ENCODE measurements around the gene UBL3.

UBL3 gene

DNA sequence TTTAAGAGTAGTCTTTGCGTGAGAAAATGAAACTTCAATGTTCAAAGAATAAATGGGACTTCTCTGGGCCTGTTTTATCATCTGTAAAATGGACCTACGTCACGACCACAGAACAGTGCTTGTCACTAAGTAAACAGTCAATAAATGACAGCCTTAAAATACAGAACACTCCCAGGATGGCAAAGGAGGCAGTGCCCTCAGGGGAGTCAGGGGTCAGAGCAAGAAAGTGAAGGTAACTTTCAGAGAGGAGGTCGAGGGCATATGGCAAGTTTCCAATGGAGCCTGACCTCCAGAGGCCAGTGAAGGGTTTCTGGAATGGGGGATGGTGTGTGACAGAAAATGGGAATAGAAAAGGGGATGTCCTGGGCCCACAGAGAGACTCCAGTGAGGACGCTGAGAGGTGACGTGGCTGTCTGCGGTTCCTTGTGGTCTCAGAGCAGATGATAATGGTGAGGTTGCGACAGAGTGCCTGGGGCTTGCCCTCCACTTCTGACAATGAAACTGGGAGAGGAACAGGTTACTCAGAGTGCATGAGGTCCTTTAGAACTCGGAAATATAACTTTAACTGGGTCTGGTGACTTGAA is 91.8 kb downstream of the UBL3 start:
- Histone ChIP-seq H3K18ac (ENCODE audit: low read length) (no peak overlapping the region), H2BK5ac (ENCODE audit: low read depth, low read length, poor library complexity) (no peak overlapping the region), H3K36me3 (ENCODE audit: control insufficient read depth in 1 of 2, insufficient read depth in 2 of 2, low read length in 2 of 2) (peaks cover 3 to 4% of the 10 kb centered on the region in 2 experiments), H3K27me3 (ENCODE audit: insufficient read depth, low read length) (no peaks in the 10 kb centered on the region), H3K27ac (ENCODE audit: low read depth, low read length) (no peak overlapping the region), H3K9me3 (ENCODE audit: insufficient read depth, low read depth, low read length) (no peaks in the 10 kb centered on the region), H2AK5ac (ENCODE audit: low read length) (no peak overlapping the region), H3K14ac (ENCODE audit: low read length) (no peak overlapping the region), H2AFZ (ENCODE audit: insufficient read depth, low read length, poor library complexity) (no peak overlapping the region), H3K4ac (ENCODE audit: low read depth, low read length) (no peak overlapping the region), H4K91ac (ENCODE audit: low read depth, low read length) (no peak overlapping the region), H3K9ac (ENCODE audit: low read length) (no peak overlapping the region), H2BK120ac (ENCODE audit: insufficient read depth, low read length, poor library complexity) (no peak overlapping the region), H4K8ac (ENCODE audit: low read depth, low read length) (no peak overlapping the region), H3K4me3 (ENCODE audit: low read depth, low read length) (no peak overlapping the region), H4K12ac (ENCODE audit: low read depth, low read length) (no peak overlapping the region), H3K4me2 (ENCODE audit: low read length) (peak overlapping the region; percentile 4), H3K79me1 (ENCODE audit: low read length) (peaks cover 2% of the 10 kb centered on the region), H3K4me1 (ENCODE audit: control insufficient read depth in 1 of 2, insufficient read depth in 2 of 2, low read length in 2 of 2) (peaks cover 3 to 6% of the 10 kb centered on the region in 2 experiments), H3K79me2 (ENCODE audit: control insufficient read depth, insufficient read depth, low read length, poor library complexity) (no peaks in the 10 kb centered on the region), H3K23ac (ENCODE audit: low read length) (no peak overlapping the region), H2BK12ac (ENCODE audit: low read length) (no peak overlapping the region)
- DNase-seq = peak; percentile 95 to 96
- WGBS (ENCODE audit: extremely low coverage, insufficient coverage, insufficient read length) = no CpG with 5 or more reads among the region's 9 CpGs

DNA sequence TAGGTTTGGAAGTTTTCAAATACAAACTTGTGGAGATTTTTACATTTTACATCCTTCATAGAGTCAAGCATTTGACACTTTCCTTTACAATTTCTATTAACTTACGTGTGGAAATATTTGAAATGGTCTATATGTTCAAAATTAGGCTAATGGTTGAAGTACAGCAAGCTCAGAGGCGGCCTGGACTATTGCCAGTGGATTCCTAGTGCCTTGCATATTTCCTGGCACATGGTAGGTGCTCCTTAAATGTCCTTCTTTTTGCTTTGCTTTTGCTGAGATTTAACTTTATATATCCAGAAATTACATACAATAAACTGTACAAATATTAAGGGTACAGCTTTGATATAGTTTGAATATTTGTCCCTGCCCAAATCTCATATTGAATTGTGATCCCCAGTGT is 93.9 kb downstream of the UBL3 start:
- no peak overlapping the region for H2BK5ac ChIP-seq (ENCODE audit: low read depth, low read length, poor library complexity)
- H3K9me3 ChIP-seq (ENCODE audit: insufficient read depth, low read depth, low read length) = no peaks in the 10 kb centered on the region
- H4K8ac ChIP-seq (ENCODE audit: low read depth, low read length) = no peak overlapping the region

GRCh38 chr13:29754473-29754806 is 96.0 kb downstream of the UBL3 start:
- Histone ChIP-seq H3K79me1 (ENCODE audit: low read length) (peaks cover 7% of the 10 kb centered on the region), H2BK120ac (ENCODE audit: insufficient read depth, low read length, poor library complexity) (peak overlapping the region; percentile 86), H3K4ac (ENCODE audit: low read depth, low read length) (no peak overlapping the region), H4K12ac (ENCODE audit: low read depth, low read length) (no peak overlapping the region), H3K23ac (ENCODE audit: low read length) (no peak overlapping the region), H3K18ac (ENCODE audit: low read length) (peak overlapping the region; percentile 82), H3K79me2 (ENCODE audit: control insufficient read depth, insufficient read depth, low read length, poor library complexity) (no peaks in the 10 kb centered on the region), H3K14ac (ENCODE audit: low read length) (no peak overlapping the region), H2AK5ac (ENCODE audit: low read length) (peak overlapping the region; percentile 86), H2BK5ac (ENCODE audit: low read depth, low read length, poor library complexity) (peak overlapping the region; percentile 76), H3K9me3 (ENCODE audit: insufficient read depth, low read depth, low read length) (no peaks in the 10 kb centered on the region), H4K91ac (ENCODE audit: low read depth, low read length) (peak overlapping the region; percentile 85), H4K8ac (ENCODE audit: low read depth, low read length) (peak overlapping the region; percentile 60), H3K4me1 (ENCODE audit: control insufficient read depth in 1 of 2, insufficient read depth in 2 of 2, low read length in 2 of 2) (peaks cover 3 to 12% of the 10 kb centered on the region in 2 experiments), H3K4me2 (ENCODE audit: low read length) (no peak overlapping the region), H3K36me3 (ENCODE audit: control insufficient read depth in 1 of 2, insufficient read depth in 2 of 2, low read length in 2 of 2) (no peaks in the 10 kb centered on the region), H3K27me3 (ENCODE audit: insufficient read depth, low read length) (no peaks in the 10 kb centered on the region), H2BK12ac (ENCODE audit: low read length) (peak overlapping the region; percentile 96), H3K4me3 (ENCODE audit: low read depth, low read length) (no peak overlapping the region), H2AFZ (ENCODE audit: insufficient read depth, low read length, poor library complexity) (no peak overlapping the region), H3K9ac (ENCODE audit: low read length) (no peak overlapping the region), H3K27ac (ENCODE audit: low read depth, low read length) (no peak overlapping the region)
- no CpG with 5 or more reads among the region's 4 CpGs for WGBS (ENCODE audit: extremely low coverage, insufficient coverage, insufficient read length)
- DNase-seq = peak; percentile 56 to 76

More for the DNA sequence above, 93.9 kb downstream of the UBL3 start:
- H3K4me2 ChIP-seq (ENCODE audit: low read length) = no peak overlapping the region
- H3K79me1 ChIP-seq (ENCODE audit: low read length) = peaks cover 2% of the 10 kb centered on the region
- no peak overlapping the region for H2AFZ ChIP-seq (ENCODE audit: insufficient read depth, low read length, poor library complexity)
- H2BK120ac ChIP-seq (ENCODE audit: insufficient read depth, low read length, poor library complexity) = no peak overlapping the region
- H3K9ac ChIP-seq (ENCODE audit: low read length) = no peak overlapping the region
- H3K4ac ChIP-seq (ENCODE audit: low read depth, low read length) = no peak overlapping the region
- no peak overlapping the region for H4K12ac ChIP-seq (ENCODE audit: low read depth, low read length)
- peaks cover 3 to 6% of the 10 kb centered on the region in 2 experiments for H3K4me1 ChIP-seq (ENCODE audit: control insufficient read depth in 1 of 2, insufficient read depth in 2 of 2, low read length in 2 of 2)
- H3K27me3 ChIP-seq (ENCODE audit: insufficient read depth, low read length) = no peaks in the 10 kb centered on the region
- no peak overlapping the region for H4K91ac ChIP-seq (ENCODE audit: low read depth, low read length)
- H3K23ac ChIP-seq (ENCODE audit: low read length) = no peak overlapping the region
- no peak for DNase-seq
- H2BK12ac ChIP-seq (ENCODE audit: low read length) = no peak overlapping the region
- no peak overlapping the region for H3K14ac ChIP-seq (ENCODE audit: low read length)
- no peak overlapping the region for H3K18ac ChIP-seq (ENCODE audit: low read length)
- H3K4me3 ChIP-seq (ENCODE audit: low read depth, low read length) = no peak overlapping the region
- no peaks in the 10 kb centered on the region for H3K79me2 ChIP-seq (ENCODE audit: control insufficient read depth, insufficient read depth, low read length, poor library complexity)
- H2AK5ac ChIP-seq (ENCODE audit: low read length) = no peak overlapping the region
- H3K27ac ChIP-seq (ENCODE audit: low read depth, low read length) = no peak overlapping the region
- no CpG with 5 or more reads among the region's 2 CpGs for WGBS (ENCODE audit: extremely low coverage, insufficient coverage, insufficient read length)
- no peaks in the 10 kb centered on the region for H3K36me3 ChIP-seq (ENCODE audit: control insufficient read depth in 1 of 2, insufficient read depth in 2 of 2, low read length in 2 of 2)

- no peak overlapping the region for H2AK5ac ChIP-seq (ENCODE audit: low read length)
- peaks cover 7 to 13% of the 10 kb centered on the region in 2 experiments for H3K4me1 ChIP-seq (ENCODE audit: control insufficient read depth in 1 of 2, insufficient read depth in 2 of 2, low read length in 2 of 2)
- no peak overlapping the region for H4K8ac ChIP-seq (ENCODE audit: low read depth, low read length)
- H3K79me2 ChIP-seq (ENCODE audit: control insufficient read depth, insufficient read depth, low read length, poor library complexity) = no peaks in the 10 kb centered on the region
- no peak overlapping the region for H3K4me2 ChIP-seq (ENCODE audit: low read length)
- no peak overlapping the region for H2AFZ ChIP-seq (ENCODE audit: insufficient read depth, low read length, poor library complexity)
- peak in 1 of 2 donors; percentile 45 for DNase-seq
- H3K9me3 ChIP-seq (ENCODE audit: insufficient read depth, low read depth, low read length) = no peaks in the 10 kb centered on the region
- H2BK120ac ChIP-seq (ENCODE audit: insufficient read depth, low read length, poor library complexity) = no peak overlapping the region
- peak overlapping the region; percentile 14 for H2BK5ac ChIP-seq (ENCODE audit: low read depth, low read length, poor library complexity)
- no peak overlapping the region for H3K4ac ChIP-seq (ENCODE audit: low read depth, low read length)
- no peak overlapping the region for H4K12ac ChIP-seq (ENCODE audit: low read depth, low read length)
- no peak overlapping the region for H4K91ac ChIP-seq (ENCODE audit: low read depth, low read length)
- H3K27me3 ChIP-seq (ENCODE audit: insufficient read depth, low read length) = no peaks in the 10 kb centered on the region
- no peaks in the 10 kb centered on the region for H3K36me3 ChIP-seq (ENCODE audit: control insufficient read depth in 1 of 2, insufficient read depth in 2 of 2, low read length in 2 of 2)
- H2BK12ac ChIP-seq (ENCODE audit: low read length) = no peak overlapping the region
- no peak overlapping the region for H3K14ac ChIP-seq (ENCODE audit: low read length)
- H3K27ac ChIP-seq (ENCODE audit: low read depth, low read length) = no peak overlapping the region
- peaks cover 7% of the 10 kb centered on the region for H3K79me1 ChIP-seq (ENCODE audit: low read length)
- H3K4me3 ChIP-seq (ENCODE audit: low read depth, low read length) = no peak overlapping the region
- H3K9ac ChIP-seq (ENCODE audit: low read length) = no peak overlapping the region
- H3K18ac ChIP-seq (ENCODE audit: low read length) = no peak overlapping the region
- no peak overlapping the region for H3K23ac ChIP-seq (ENCODE audit: low read length)
- WGBS (ENCODE audit: extremely low coverage, insufficient coverage, insufficient read length) = no CpG with 5 or more reads among the region's 10 CpGs
Observed at GRCh38 chr13:29753618-29754472, 96.6 kb downstream of the UBL3 start.

Measured in trophoblast cell (in vitro differentiated cells and primary cell).